Esophagus muscularis mucosa (tissue), 4 donors: Measurements from ENCODE around the gene NAV2.

Experiments
- EP300 ChIP-seq: sonication (generic); formaldehyde crosslinking; IDR thresholded peaks from one replicate; pipeline ENCODE4 v1.6.1; 2017; ENCODE audit warnings: antibody characterized with exemption
- POLR2A ChIP-seq: fragments of 450-650 bp; IDR thresholded peaks from one replicate; pipeline ENCODE4 v1.6.1; 2017; ENCODE audit warnings: antibody characterized with exemption, moderate library complexity, mild to moderate bottlenecking, low read depth
- TF ChIP-seq, protein P1 (sequence below), 3 experiments: fragments of 200-600 bp in 2 of 3; fragments of 450-650 bp in 1 of 3; sonication (generic) in 2 of 3; IDR thresholded peaks; one replicate each; pipeline ENCODE4 v1.5.1; 2017 to 2019; ENCODE audit warnings: antibody characterized with exemption in 3 of 3, mild to moderate bottlenecking in 2 of 3, moderate library complexity in 1 of 3

GRCh38 chr11:20129665-20130064 lies 417.0 kb downstream of the NAV2 start:
- TF ChIP-seq, protein P1, sequence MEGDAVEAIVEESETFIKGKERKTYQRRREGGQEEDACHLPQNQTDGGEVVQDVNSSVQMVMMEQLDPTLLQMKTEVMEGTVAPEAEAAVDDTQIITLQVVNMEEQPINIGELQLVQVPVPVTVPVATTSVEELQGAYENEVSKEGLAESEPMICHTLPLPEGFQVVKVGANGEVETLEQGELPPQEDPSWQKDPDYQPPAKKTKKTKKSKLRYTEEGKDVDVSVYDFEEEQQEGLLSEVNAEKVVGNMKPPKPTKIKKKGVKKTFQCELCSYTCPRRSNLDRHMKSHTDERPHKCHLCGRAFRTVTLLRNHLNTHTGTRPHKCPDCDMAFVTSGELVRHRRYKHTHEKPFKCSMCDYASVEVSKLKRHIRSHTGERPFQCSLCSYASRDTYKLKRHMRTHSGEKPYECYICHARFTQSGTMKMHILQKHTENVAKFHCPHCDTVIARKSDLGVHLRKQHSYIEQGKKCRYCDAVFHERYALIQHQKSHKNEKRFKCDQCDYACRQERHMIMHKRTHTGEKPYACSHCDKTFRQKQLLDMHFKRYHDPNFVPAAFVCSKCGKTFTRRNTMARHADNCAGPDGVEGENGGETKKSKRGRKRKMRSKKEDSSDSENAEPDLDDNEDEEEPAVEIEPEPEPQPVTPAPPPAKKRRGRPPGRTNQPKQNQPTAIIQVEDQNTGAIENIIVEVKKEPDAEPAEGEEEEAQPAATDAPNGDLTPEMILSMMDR (IDR thresholded peaks at IDR 0.05): no peak
- TF ChIP-seq POLR2A (no peak), EP300 (no peak)
